GM19035 (cell line): ENCODE measurements around the gene UBE2D3.
"Not testable (repeated sequence)": the region's sequence is repeated elsewhere in the genome, so short reads cannot be mapped to it uniquely, and the experiment has no call there.

ENCODE experiments used
- ATAC-seq: cut with Tn5 transposase; IDR thresholded peaks from one replicate; pipeline ENCODE4 v1.9.1; 2021; ENCODE audit not compliant: unreplicated experiment

The UBE2D3 gene

GRCh38 chr4:102832105-102832504 lies 4.8 kb upstream of the UBE2D3 start:
- no peak for ATAC-seq

GRCh38 chr4:102829803-102830202 lies 2.5 kb upstream of the UBE2D3 start:
- ATAC-seq = no peak

GRCh38 chr4:102828497-102828808 lies 1.1 kb upstream of the UBE2D3 start:
- ATAC-seq = no peak

- ATAC-seq = peak; percentile 82
Observed at GRCh38 chr4:102827674-102828496, 534 bp upstream of the UBE2D3 start.

GRCh38 chr4:102826105-102826889 lies 1.1 kb downstream of the UBE2D3 start:
- ATAC-seq = no peak

GRCh38 chr4:102825261-102826091 lies 1.9 kb downstream of the UBE2D3 start:
- no peak for ATAC-seq

- no peak for ATAC-seq
Observed at GRCh38 chr4:102824398-102824797, 3.0 kb downstream of the UBE2D3 start.

GRCh38 chr4:102823897-102824296 lies 3.5 kb downstream of the UBE2D3 start:
- no peak for ATAC-seq

- ATAC-seq = no peak
Observed at GRCh38 chr4:102823464-102823863, 3.9 kb downstream of the UBE2D3 start.

- no peak for ATAC-seq
Observed at GRCh38 chr4:102819588-102820365, 7.6 kb downstream of the UBE2D3 start.

- ATAC-seq = not testable (repeated sequence)
Observed at GRCh38 chr4:102819100-102819499, 8.3 kb downstream of the UBE2D3 start.

- no peak for ATAC-seq
Observed at GRCh38 chr4:102817613-102818268, 9.6 kb downstream of the UBE2D3 start.

GRCh38 chr4:102817021-102817605 lies 10.2 kb downstream of the UBE2D3 start:
- ATAC-seq = no peak

GRCh38 chr4:102815981-102816380 lies 11.4 kb downstream of the UBE2D3 start:
- ATAC-seq = no peak

- ATAC-seq = no peak
Observed at GRCh38 chr4:102809691-102810090, 17.7 kb downstream of the UBE2D3 start.

GRCh38 chr4:102809190-102809589 lies 18.2 kb downstream of the UBE2D3 start:
- no peak for ATAC-seq

GRCh38 chr4:102808009-102808408 lies 19.3 kb downstream of the UBE2D3 start:
- ATAC-seq = no peak

GRCh38 chr4:102807345-102807744 lies 20.0 kb downstream of the UBE2D3 start:
- no peak for ATAC-seq

- no peak for ATAC-seq
Observed at GRCh38 chr4:102799816-102800215, 27.5 kb downstream of the UBE2D3 start.

GRCh38 chr4:102794999-102795398 lies 32.4 kb downstream of the UBE2D3 start:
- no peak for ATAC-seq
